HFFc6 (cell line): ENCODE results near the gene SLFN13. TPM values are rescaled to one million over a fixed set of nuclear protein-coding genes. Genes with fewer than 3 reads are reported as not detected.

ENCODE experiments used
- DNase-seq: peaks from one replicate; pipeline ENCODE4 v3.0.0-alpha.2; 2018
- H3K27ac Mint-ChIP-seq: 2 replicates; pipeline ENCODE4 v1.8.0; 2020; ENCODE audit warnings: mild to moderate bottlenecking, mixed read lengths
- H3K27me3 Mint-ChIP-seq: 2 replicates; pipeline ENCODE4 v1.8.0; 2021; ENCODE audit warnings: mild to moderate bottlenecking, moderate library complexity, mixed read lengths; ENCODE audit not compliant: insufficient read depth
- H3K36me3 Mint-ChIP-seq: 2 replicates; pipeline ENCODE4 v1.8.0; 2021; ENCODE audit warnings: low read depth, mixed read lengths
- H3K4me1 Mint-ChIP-seq: 2 replicates; pipeline ENCODE4 v1.8.0; 2020; ENCODE audit warnings: low read depth, mixed read lengths
- H3K4me3 Mint-ChIP-seq: 2 replicates; pipeline ENCODE4 v1.8.0; 2020; ENCODE audit warnings: mild to moderate bottlenecking, moderate library complexity, mixed read lengths
- H3K9me3 Mint-ChIP-seq: 2 replicates; pipeline ENCODE4 v1.8.0; 2020; ENCODE audit warnings: mild to moderate bottlenecking, mixed read lengths
- CTCF ChIP-seq: fragments of 200-600 bp; sonication (generic); IDR thresholded peaks from 2 replicates; pipeline ENCODE4 v1.5.0; 2021; ENCODE audit warnings: antibody characterized with exemption, mild to moderate bottlenecking
- total RNA-seq, 6 experiments: library from RNA; stranded (reverse); fragmentation: NEBNext Ultra II Directional; extraction: Animal tissue kit (Norgen Biotek cat#: 25700); gene quantifications; 2 replicates in 1 of 6; 3 replicates in 5 of 6; pipeline ENCODE4 v1.2.3, GENCODE V29; 2021

The SLFN13 gene
- total RNA-seq, 6 experiments from 2014 or later, result 8.3 to 12.0 (median 10.8) TPM

- H3K4me1 Mint-ChIP-seq, result no peaks in the 10 kb centered on the region
- H3K27me3 Mint-ChIP-seq, result peaks cover 12% of the 10 kb centered on the region
- H3K27ac Mint-ChIP-seq, result no peak overlapping the region
- no peak overlapping the region for H3K4me3 Mint-ChIP-seq
- no peaks in the 10 kb centered on the region for H3K9me3 Mint-ChIP-seq
- no peak for TF ChIP-seq CTCF
- DNase-seq, result no peak
- peaks cover 5% of the 10 kb centered on the region for H3K36me3 Mint-ChIP-seq
Measured at GRCh38 chr17:35390156-35390555, 58.4 kb downstream of the SLFN13 start.

GRCh38 chr17:35387496-35387895 is 61.1 kb downstream of the SLFN13 start:
- no peak overlapping the region for H3K27ac Mint-ChIP-seq
- no peak for DNase-seq
- peaks cover 9% of the 10 kb centered on the region; the same call in 1 of the 2 replicates for H3K36me3 Mint-ChIP-seq
- peaks cover 12% of the 10 kb centered on the region for H3K4me1 Mint-ChIP-seq
- H3K9me3 Mint-ChIP-seq, result no peaks in the 10 kb centered on the region
- no peak for TF ChIP-seq CTCF
- H3K4me3 Mint-ChIP-seq, result no peak overlapping the region
- peaks cover 7% of the 10 kb centered on the region for H3K27me3 Mint-ChIP-seq

Other genes with a start within 250 kb of the SLFN13 start
- gene SLFN5, start 205.7 kb downstream of the SLFN13 start, total RNA-seq, result 10 to 100 TPM; 55.2 to 64.0 (median 56.1) TPM
- gene SLFN11, start 75.1 kb downstream of the SLFN13 start, total RNA-seq, result 10 to 100 TPM; 24.2 to 44.3 (median 37.9) TPM
- 10 to 100 TPM; 24.9 to 33.5 (median 30.3) TPM for gene SLFN12, start 16.3 kb downstream of the SLFN13 start, total RNA-seq
- gene SLFN12L, start 88.9 kb upstream of the SLFN13 start, total RNA-seq, result under 1 TPM in 4 of 6 experiments, not detected in 2; 0.13 to 0.34 (median 0.25) TPM
- not detected for gene SLFN14, start 112.1 kb upstream of the SLFN13 start, total RNA-seq
- 1 to 10 TPM; 6.2 to 9.0 (median 7.2) TPM for gene PEX12, start 129.8 kb upstream of the SLFN13 start, total RNA-seq
- 100 to 1,000 TPM; 168 to 196 (median 182) TPM for gene AP2B1, start 138.6 kb upstream of the SLFN13 start, total RNA-seq